Right cardiac atrium (tissue), 5 donors: Measurements from ENCODE around the gene DNAJC27. TPM values are rescaled to one million over a fixed set of nuclear protein-coding genes. Genes with fewer than 3 reads are reported as not detected.

Source experiments
- ATAC-seq, 2 donors: fragments of 200-7000 bp; cut with Tn5 transposase; one replicate each; pipeline versions ENCODE4 v1.8.0 to v1.9.1; 2020; ENCODE audit warnings: moderate library complexity in 2 of 2, mild to moderate bottlenecking in 1 of 2
- DNase-seq, 3 donors: peaks; one replicate each; pipeline ENCODE4 v3.0.0-alpha.2; 2020
- H3K27ac ChIP-seq: one replicate; pipeline ENCODE4 v1.5.1; 2013; ENCODE audit warnings: mild to moderate bottlenecking, low read length, control low read depth, moderate library complexity
- H3K27me3 ChIP-seq: one replicate; pipeline ENCODE4 v1.6.1; 2013; ENCODE audit not compliant: control insufficient read depth, insufficient read depth
- H3K4me1 ChIP-seq: one replicate; pipeline ENCODE4 v1.6.1; 2013; ENCODE audit warnings: low read length; ENCODE audit not compliant: control insufficient read depth, insufficient read depth
- H3K4me3 ChIP-seq: one replicate; pipeline ENCODE4 v1.5.1; 2013; ENCODE audit warnings: low read length, control low read depth
- H3K9me3 ChIP-seq: one replicate; pipeline ENCODE4 v1.6.1; 2013; ENCODE audit warnings: low read length; ENCODE audit not compliant: control insufficient read depth
- WGBS: extraction: QIAGEN DNeasy Blood & Tissue Kit; methylation state at CpG from one replicate; pipeline ENCODE4 v1.1.7; 2013; 5-methylcytosine and 5-hydroxymethylcytosine counted together
- intact Hi-C, 4 donors: fragments of 100-400 bp; cut with DNase I; formaldehyde crosslinking; loops; one replicate each; pipeline versions ENCODE4 v1.11.0 to v1.14.0; 2022 to 2023
- polyA plus RNA-seq: library from polyadenylated mRNA; stranded (reverse); fragments of 200-250 nt; gene quantifications from one replicate; pipeline ENCODE4 v1.2.3, GENCODE V29; 2013
- total RNA-seq, 4 donors: library from RNA; stranded (reverse); fragmentation: NEBNext Ultra II Directional; extraction: Animal tissue kit (Norgen Biotek cat#: 25700); gene quantifications; one replicate each; pipeline ENCODE4 v1.2.1, GENCODE V29; 2021
- donor health status: healthy with polysubstance abuse.
- donor health status: DM: no; HTN: yes; CAD: no.
- donor health status: DM: no; HTN: no; CAD: no.
- donor health status: DM: no; HTN: yes; CAD: no; lungs with severe emphysema.
- donor health status: DM: yes; HTN: yes; CAD: no.

Gene DNAJC27
- total and polyA plus RNA-seq, 5 donors: 4.1 to 10.4 (median 8.9) TPM

DNA sequence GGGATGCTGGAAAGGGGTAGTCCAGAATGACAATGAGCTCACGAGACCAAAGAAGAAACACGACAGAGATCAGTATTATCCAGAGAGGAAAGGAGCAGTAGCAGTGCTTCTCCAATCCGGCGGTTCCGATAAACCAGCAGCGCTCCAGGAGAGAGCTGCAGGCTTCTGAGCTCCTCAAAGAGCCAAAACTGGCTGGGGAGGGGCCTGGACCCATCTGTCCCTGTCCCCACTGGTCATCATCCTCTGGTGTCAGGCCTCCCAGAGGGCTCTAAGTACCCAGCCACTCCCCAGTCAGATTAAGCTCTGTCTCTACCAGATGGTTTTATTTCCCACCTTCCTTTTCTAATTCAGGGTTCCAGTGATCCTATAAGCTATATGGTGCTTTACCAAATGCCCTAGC lies 23.2 kb downstream of the DNAJC27 start:
- Histone ChIP-seq H3K27me3 (no peaks in the 10 kb centered on the region), H3K27ac (no peak overlapping the region), H3K9me3 (no peaks in the 10 kb centered on the region), H3K4me3 (no peak overlapping the region), H3K4me1 (no peaks in the 10 kb centered on the region)
- DNase-seq (no peak), ATAC-seq (peak in 1 of 2 donors; percentile 16)
- 81% methylated on average over 6 of the region's 6 CpGs for WGBS
- intact Hi-C loops: no loop called here

DNA sequence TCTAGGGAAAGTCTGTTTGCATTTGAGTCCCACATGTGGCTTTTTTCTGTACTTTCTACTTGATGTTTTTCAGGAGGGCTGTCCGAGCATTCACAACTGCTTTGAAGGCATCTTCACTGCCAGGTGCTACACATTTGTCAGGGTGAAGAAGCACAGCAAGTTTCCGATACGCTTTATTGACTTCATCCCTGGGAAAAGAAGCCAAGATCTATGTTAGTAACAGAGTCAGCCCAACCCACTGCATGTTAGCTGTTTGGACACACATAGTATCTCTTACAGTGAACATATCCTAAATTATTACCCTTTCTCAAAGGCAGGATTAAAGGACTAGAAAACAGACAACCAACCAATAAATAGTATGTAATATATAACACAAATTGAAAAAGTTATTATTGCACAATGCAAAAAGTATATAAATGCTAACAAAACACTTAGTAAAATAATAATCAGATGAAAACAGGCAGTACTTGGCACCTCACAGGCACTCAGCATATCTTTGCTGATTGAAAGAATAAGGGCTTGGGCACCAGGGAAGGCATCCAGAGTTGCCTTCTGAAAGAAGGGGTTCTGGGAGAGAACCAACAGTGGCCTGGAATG lies 24.1 kb downstream of the DNAJC27 start:
- no peak for DNase-seq
- 76% methylated on average over 3 of the region's 3 CpGs for WGBS
- Histone ChIP-seq H3K4me3 (no peak overlapping the region), H3K27me3 (no peaks in the 10 kb centered on the region), H3K9me3 (no peaks in the 10 kb centered on the region), H3K4me1 (no peaks in the 10 kb centered on the region), H3K27ac (no peak overlapping the region)
- intact Hi-C loops: no loop called here
- no peak for ATAC-seq

- H3K27ac ChIP-seq: no peak overlapping the region
- H3K9me3 ChIP-seq: no peaks in the 10 kb centered on the region
- 94% methylated on average over 4 of the region's 4 CpGs for WGBS
- H3K4me3 ChIP-seq: no peak overlapping the region
- H3K27me3 ChIP-seq: no peaks in the 10 kb centered on the region
- ATAC-seq (no peak), DNase-seq (no peak)
- no peaks in the 10 kb centered on the region for H3K4me1 ChIP-seq
- intact Hi-C loops: no loop called here
Observed at GRCh38 chr2:24945907-24946306, 25.8 kb downstream of the DNAJC27 start.

- intact Hi-C loops: no loop called here
- ATAC-seq: no peak
- DNase-seq: no peak
- Histone ChIP-seq H3K27ac (no peak overlapping the region), H3K4me3 (no peak overlapping the region), H3K27me3 (no peaks in the 10 kb centered on the region), H3K4me1 (no peaks in the 10 kb centered on the region), H3K9me3 (no peaks in the 10 kb centered on the region)
- 79% methylated on average over 7 of the region's 7 CpGs for whole genome bisulfite sequencing
Observed at GRCh38 chr2:24943427-24944053, 28.2 kb downstream of the DNAJC27 start.

DNA sequence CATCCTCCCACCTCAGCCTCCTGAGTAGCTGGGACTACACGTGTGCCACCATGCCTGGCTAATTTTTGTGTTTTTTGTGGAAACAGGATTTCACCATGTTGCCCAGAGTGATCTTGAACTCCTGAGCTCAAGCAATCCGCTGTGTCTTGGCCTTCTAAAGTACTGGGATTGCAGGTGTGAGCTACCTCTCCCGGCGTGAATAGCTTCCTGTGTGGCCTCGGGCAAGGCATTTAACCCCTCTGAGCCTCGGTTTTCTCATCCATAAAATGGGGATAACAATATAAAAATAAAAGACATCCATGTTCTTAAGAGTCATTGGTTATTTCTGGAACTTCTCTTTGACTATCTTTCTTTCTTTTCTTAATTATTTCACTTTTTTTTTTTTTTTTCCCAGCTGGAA lies 32.4 kb downstream of the DNAJC27 start:
- no peak for ATAC-seq
- H3K4me1 ChIP-seq: no peaks in the 10 kb centered on the region
- no peak overlapping the region for H3K4me3 ChIP-seq
- no peak for DNase-seq
- no peak overlapping the region for H3K27ac ChIP-seq
- H3K9me3 ChIP-seq: no peaks in the 10 kb centered on the region
- H3K27me3 ChIP-seq: no peaks in the 10 kb centered on the region
- intact Hi-C loops: no loop called here
- WGBS: 74% methylated on average over 6 of the region's 6 CpGs

GRCh38 chr2:24937236-24937635 lies 34.5 kb downstream of the DNAJC27 start:
- 87% methylated on average over 2 of the region's 2 CpGs for WGBS

GRCh38 chr2:24935145-24935544 lies 36.6 kb downstream of the DNAJC27 start:
- no peaks in the 10 kb centered on the region for H3K9me3 ChIP-seq
- H3K4me3 ChIP-seq: no peak overlapping the region
- intact Hi-C loops: no loop called here
- H3K27me3 ChIP-seq: no peaks in the 10 kb centered on the region
- 85% methylated on average over 5 of the region's 5 CpGs for WGBS
- H3K27ac ChIP-seq: no peak overlapping the region
- no peaks in the 10 kb centered on the region for H3K4me1 ChIP-seq
- ATAC-seq (no peak), DNase-seq (no peak)

More at GRCh38 chr2:24937236-24937635, 34.5 kb downstream of the DNAJC27 start:
- Histone ChIP-seq H3K27ac (no peak overlapping the region), H3K4me1 (no peaks in the 10 kb centered on the region), H3K27me3 (no peaks in the 10 kb centered on the region), H3K9me3 (no peaks in the 10 kb centered on the region), H3K4me3 (no peak overlapping the region)
- intact Hi-C loops: no loop called here
- DNase-seq (no peak), ATAC-seq (no peak)

DNA sequence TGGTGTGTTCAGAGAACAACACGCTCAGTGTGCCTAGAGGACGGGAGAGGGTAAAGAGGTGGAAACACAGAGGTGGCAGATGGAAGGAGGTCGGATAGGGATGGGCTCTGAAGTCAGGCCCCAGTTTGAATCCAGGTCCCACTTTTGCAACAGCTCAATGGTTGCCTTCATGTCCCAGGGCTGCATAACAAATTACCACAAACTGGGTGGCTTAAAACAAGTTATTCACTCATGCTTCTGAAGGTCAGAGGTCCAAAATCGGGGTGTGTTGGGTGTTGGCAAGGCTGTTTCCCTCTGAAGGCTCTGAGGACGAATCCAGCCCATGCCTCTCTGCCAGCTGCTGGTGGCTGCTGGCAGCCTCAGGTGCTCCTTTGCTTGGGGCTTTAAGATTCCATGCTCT lies 39.0 kb downstream of the DNAJC27 start:
- no peak overlapping the region for H3K4me3 ChIP-seq
- no peak overlapping the region for H3K27ac ChIP-seq
- ATAC-seq: no peak
- no peaks in the 10 kb centered on the region for H3K4me1 ChIP-seq
- H3K9me3 ChIP-seq: no peaks in the 10 kb centered on the region
- WGBS: 86% methylated on average over 5 of the region's 5 CpGs
- DNase-seq: no peak
- intact Hi-C loops: no loop called here
- H3K27me3 ChIP-seq: no peaks in the 10 kb centered on the region

GRCh38 chr2:24930768-24931167 lies 41.0 kb downstream of the DNAJC27 start:
- WGBS: 40% methylated on average over 6 of the region's 6 CpGs
- ATAC-seq (no peak), DNase-seq (no peak)
- Histone ChIP-seq H3K4me1 (no peaks in the 10 kb centered on the region), H3K27me3 (no peaks in the 10 kb centered on the region), H3K27ac (no peak overlapping the region), H3K9me3 (no peaks in the 10 kb centered on the region), H3K4me3 (no peak overlapping the region)
- intact Hi-C loops: no loop called here

DNA sequence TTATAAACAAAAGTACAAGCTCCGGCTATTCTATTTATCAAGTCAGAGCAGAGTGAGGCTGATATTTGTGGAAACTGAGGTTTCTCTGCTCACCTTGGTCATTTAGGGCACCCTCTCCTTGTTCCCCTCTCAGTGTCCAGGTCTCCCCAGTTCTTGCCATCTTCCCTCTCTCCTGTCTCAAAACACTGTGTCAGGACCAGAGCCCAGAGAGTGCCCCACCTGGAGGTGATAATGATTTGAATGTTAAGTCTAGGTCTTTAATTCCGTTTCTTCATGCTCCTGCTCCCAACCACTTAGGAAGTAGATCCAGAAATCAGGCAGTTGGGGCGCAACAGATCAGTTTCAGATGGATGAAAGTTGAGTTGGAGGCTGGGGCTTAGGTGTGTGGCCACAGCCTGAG lies 42.5 kb downstream of the DNAJC27 start:
- Histone ChIP-seq H3K27me3 (no peaks in the 10 kb centered on the region), H3K27ac (no peak overlapping the region), H3K4me1 (no peaks in the 10 kb centered on the region), H3K9me3 (no peaks in the 10 kb centered on the region), H3K4me3 (no peak overlapping the region)
- 93% methylated on average over 3 of the region's 3 CpGs for WGBS
- DNase-seq: no peak
- intact Hi-C loops: no loop called here
- ATAC-seq: no peak

DNA sequence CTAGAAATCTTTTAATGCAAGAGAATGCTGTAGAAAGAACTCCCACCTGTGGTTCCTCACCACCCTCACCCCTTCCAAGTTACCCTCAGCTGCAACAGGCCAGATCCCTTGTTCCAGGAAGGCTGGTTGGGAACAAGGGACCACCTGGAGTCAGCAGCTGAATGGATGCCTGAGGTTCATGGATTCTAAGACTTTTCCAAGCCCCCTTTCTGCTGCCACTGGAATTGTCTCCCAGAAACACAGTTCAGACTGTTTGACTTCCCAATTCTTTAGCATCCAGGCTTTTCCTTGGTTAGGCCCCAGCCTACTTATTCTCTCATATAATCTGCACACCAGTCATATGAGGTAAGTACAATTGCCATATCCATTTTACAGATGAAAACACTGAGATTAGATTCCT lies 43.7 kb downstream of the DNAJC27 start:
- Histone ChIP-seq H3K4me1 (no peaks in the 10 kb centered on the region), H3K4me3 (no peak overlapping the region), H3K27me3 (no peaks in the 10 kb centered on the region), H3K27ac (no peak overlapping the region), H3K9me3 (no peaks in the 10 kb centered on the region)
- DNase-seq: no peak
- ATAC-seq: no peak
- intact Hi-C loops: no loop called here
